Lower leg skin (tissue), 4 donors: ENCODE data around the gene FOXP1. TPM values are rescaled to one million over a fixed set of nuclear protein-coding genes. Genes with fewer than 3 reads are reported as not detected.

Experiments used
- DNase-seq, 2 donors: peaks; one replicate each; pipeline ENCODE4 v3.0.0-alpha.2; 2019; ENCODE audit warnings: low spot score in 2 of 2
- H3K4me3 ChIP-seq: fragments of 200-600 bp; sonication (generic); 2 replicates; pipeline ENCODE4 v1.5.1; 2017; ENCODE audit warnings: mild to moderate bottlenecking, low read depth; ENCODE audit not compliant: poor library complexity, severe bottlenecking
- CTCF ChIP-seq, 3 donors: fragments of 450-650 bp; IDR thresholded peaks; one replicate each; pipeline ENCODE4 v1.5.1; 2016; ENCODE audit warnings: antibody characterized with exemption in 3 of 3, mild to moderate bottlenecking in 3 of 3, moderate library complexity in 2 of 3
- POLR2A ChIP-seq, 2 donors: fragments of 450-650 bp; IDR thresholded peaks; one replicate each; pipeline ENCODE4 v1.6.1; 2016 to 2017; ENCODE audit warnings: antibody characterized with exemption in 2 of 2, mild to moderate bottlenecking in 1 of 2, moderate library complexity in 1 of 2
- WGBS, 2 donors: methylation state at CpG; one replicate each; pipeline ENCODE4 v1.1.5; 2018; 5-methylcytosine and 5-hydroxymethylcytosine counted together
- intact Hi-C: fragments of 100-400 bp; cut with DNase I; formaldehyde crosslinking; loops from one replicate; pipeline ENCODE4 v1.15.0; 2023; ENCODE audit warnings: low total_unique reads
- total RNA-seq, 4 donors: library from RNA; depleted of rRNA; stranded (reverse); fragments of >200 nt; gene quantifications; one replicate each; pipeline ENCODE4 v1.1.0, GENCODE V29; 2016

Gene FOXP1
- total RNA-seq, 4 donors from 2014 or later = 46.6 to 66.6 (median 55.2) TPM

- intact Hi-C loops = no loop called here
- DNase-seq = no peak
- no peak for TF ChIP-seq CTCF (IDR thresholded peaks at IDR 0.05)
- no peak for TF ChIP-seq POLR2A (IDR thresholded peaks at IDR 0.05)
- WGBS, 2 donors = 60 to 71% methylated on average over 3 of the region's 3 CpGs
- no peak overlapping the region for H3K4me3 ChIP-seq
Observed at GRCh38 chr3:71395470-71395869, 188.1 kb downstream of the FOXP1 start.

- WGBS, 2 donors = 89 to 96% methylated on average over 2 of the region's 2 CpGs
- TF ChIP-seq CTCF (IDR thresholded peaks at IDR 0.05) (no peak), POLR2A (IDR thresholded peaks at IDR 0.05) (no peak)
- no peak overlapping the region for H3K4me3 ChIP-seq
- intact Hi-C loops = no loop called here
- DNase-seq = no peak
Observed at GRCh38 chr3:71393745-71394144, 189.8 kb downstream of the FOXP1 start.

- TF ChIP-seq CTCF (IDR thresholded peaks at IDR 0.05) (no peak), POLR2A (IDR thresholded peaks at IDR 0.05) (no peak)
- WGBS, 2 donors = 95 to 98% methylated on average over 1 of the region's 1 CpG
- intact Hi-C loops = no loop called here
- no peak overlapping the region for H3K4me3 ChIP-seq
- DNase-seq = no peak
Observed at GRCh38 chr3:71393093-71393492, 190.4 kb downstream of the FOXP1 start.

- 68 to 75% methylated on average over 2 of the region's 2 CpGs for WGBS, 2 donors
- no peak for DNase-seq
- intact Hi-C loops = no loop called here
- TF ChIP-seq CTCF (IDR thresholded peaks at IDR 0.05) (no peak), POLR2A (IDR thresholded peaks at IDR 0.05) (no peak)
- no peak overlapping the region for H3K4me3 ChIP-seq
Observed at GRCh38 chr3:71392251-71392650, 191.3 kb downstream of the FOXP1 start.

GRCh38 chr3:71391361-71391760 is 192.2 kb downstream of the FOXP1 start:
- no peak for DNase-seq
- 82 to 98% methylated on average over 7 of the region's 7 CpGs for whole genome bisulfite sequencing, 2 donors
- H3K4me3 ChIP-seq = no peak overlapping the region
- no peak for TF ChIP-seq POLR2A (IDR thresholded peaks at IDR 0.05)
- no peak for TF ChIP-seq CTCF (IDR thresholded peaks at IDR 0.05)
- intact Hi-C loops = no loop called here

GRCh38 chr3:71389911-71390573 is 193.5 kb downstream of the FOXP1 start:
- intact Hi-C loops = no loop called here
- no peak for DNase-seq
- TF ChIP-seq POLR2A (IDR thresholded peaks at IDR 0.05) (no peak), CTCF (IDR thresholded peaks at IDR 0.05) (no peak)
- no peak overlapping the region for H3K4me3 ChIP-seq
- WGBS, 2 donors = 39 to 40% methylated on average over 9 of the region's 9 CpGs
